ENCODE results near the gene THEMIS. TPM values are rescaled to one million over a fixed set of nuclear protein-coding genes. Genes with fewer than 3 reads are reported as not detected.

THEMIS gene
- total RNA-seq, 6 experiments from 2014 or later = 0.12 to 0.28 (median 0.25) TPM

DNA sequence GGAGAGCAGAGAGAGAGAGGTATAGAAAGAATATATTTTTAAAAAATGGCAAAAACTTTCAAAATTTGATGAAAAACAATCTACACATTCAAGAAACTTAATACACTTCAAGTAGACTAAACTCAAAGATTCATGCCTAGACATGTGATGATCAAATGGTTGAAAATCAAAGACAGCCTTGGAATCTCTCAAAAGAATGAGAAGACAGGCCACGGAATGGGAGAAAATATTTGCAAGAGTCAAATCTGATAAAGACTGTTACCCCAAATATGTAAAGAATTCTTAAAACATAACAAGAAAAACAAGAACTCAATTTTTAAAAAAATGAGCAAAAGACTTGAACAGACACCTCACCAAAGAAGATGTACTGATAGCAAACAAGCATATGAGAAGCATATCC, 49.7 kb downstream of the THEMIS start:
- 0 out of 2 replicates have a peak overlapping the region, but pooled peaks have one; percentile 3 for H3K4me3 Mint-ChIP-seq
- H3K9me3 Mint-ChIP-seq = peaks cover 3% of the 10 kb centered on the region; the same call in 1 of the 2 replicates
- peak overlapping the region; percentile 34; the same call in 1 of the 2 replicates for H3K27ac Mint-ChIP-seq
- peaks cover 67% of the 10 kb centered on the region for H3K4me1 Mint-ChIP-seq (ENCODE audit: low read depth)
- no peaks in the 10 kb centered on the region; the same call in 1 of the 2 replicates for H3K27me3 Mint-ChIP-seq (ENCODE audit: insufficient read depth)
- TF ChIP-seq, protein P1, sequence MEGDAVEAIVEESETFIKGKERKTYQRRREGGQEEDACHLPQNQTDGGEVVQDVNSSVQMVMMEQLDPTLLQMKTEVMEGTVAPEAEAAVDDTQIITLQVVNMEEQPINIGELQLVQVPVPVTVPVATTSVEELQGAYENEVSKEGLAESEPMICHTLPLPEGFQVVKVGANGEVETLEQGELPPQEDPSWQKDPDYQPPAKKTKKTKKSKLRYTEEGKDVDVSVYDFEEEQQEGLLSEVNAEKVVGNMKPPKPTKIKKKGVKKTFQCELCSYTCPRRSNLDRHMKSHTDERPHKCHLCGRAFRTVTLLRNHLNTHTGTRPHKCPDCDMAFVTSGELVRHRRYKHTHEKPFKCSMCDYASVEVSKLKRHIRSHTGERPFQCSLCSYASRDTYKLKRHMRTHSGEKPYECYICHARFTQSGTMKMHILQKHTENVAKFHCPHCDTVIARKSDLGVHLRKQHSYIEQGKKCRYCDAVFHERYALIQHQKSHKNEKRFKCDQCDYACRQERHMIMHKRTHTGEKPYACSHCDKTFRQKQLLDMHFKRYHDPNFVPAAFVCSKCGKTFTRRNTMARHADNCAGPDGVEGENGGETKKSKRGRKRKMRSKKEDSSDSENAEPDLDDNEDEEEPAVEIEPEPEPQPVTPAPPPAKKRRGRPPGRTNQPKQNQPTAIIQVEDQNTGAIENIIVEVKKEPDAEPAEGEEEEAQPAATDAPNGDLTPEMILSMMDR (IDR thresholded peaks at IDR 0.05) = no peak
- H3K36me3 Mint-ChIP-seq (ENCODE audit: low read depth) = peaks cover 8% of the 10 kb centered on the region; the same call in 1 of the 2 replicates
- DNase-seq = peak; percentile 52

DNA sequence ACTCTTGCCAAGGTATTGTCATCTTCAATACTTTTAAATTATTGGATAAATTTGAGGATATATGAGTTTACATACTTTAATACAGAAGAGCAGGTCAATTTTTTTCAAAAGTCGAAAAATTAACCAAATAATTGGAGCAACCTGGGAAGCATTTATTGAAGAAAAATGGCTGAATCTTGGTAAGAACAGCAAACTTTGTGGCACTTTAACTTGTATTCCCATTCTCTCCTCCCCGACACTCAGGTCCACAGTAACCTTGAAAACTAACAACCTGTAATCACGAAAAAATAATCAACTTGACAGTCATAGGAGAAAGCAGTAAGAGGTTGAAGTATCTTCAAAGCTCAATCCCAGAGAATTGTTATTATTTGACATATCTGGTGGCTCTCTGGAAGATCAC, 55.6 kb downstream of the THEMIS start:
- H3K36me3 Mint-ChIP-seq (ENCODE audit: low read depth) = peaks cover 8% of the 10 kb centered on the region; the same call in 1 of the 2 replicates
- H3K4me1 Mint-ChIP-seq (ENCODE audit: low read depth) = peaks cover 54% of the 10 kb centered on the region

DNA sequence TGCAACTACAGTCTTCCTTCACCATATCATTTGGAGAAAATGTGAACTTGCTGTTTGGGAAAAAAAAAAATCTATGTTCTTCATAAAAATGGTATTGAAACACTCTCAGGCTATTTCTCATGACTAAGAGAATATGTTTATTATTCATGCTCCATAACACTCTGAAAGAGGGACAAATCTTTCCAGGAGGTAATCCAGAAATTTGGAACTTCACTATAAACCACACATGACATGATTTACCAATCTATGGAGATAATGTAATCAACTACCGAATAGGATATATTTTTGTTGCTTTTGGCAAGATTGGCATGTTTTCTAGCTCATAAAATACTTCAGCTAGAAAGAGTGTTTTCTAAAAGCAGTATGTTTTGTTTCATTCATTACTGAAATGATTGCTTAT, 56.3 kb downstream of the THEMIS start:
- Mint-ChIP-seq H3K4me3 (no peak overlapping the region), H3K36me3 (ENCODE audit: low read depth) (peaks cover 8% of the 10 kb centered on the region; the same call in 1 of the 2 replicates), H3K4me1 (ENCODE audit: low read depth) (peaks cover 47% of the 10 kb centered on the region), H3K9me3 (peaks cover 3% of the 10 kb centered on the region; the same call in 1 of the 2 replicates), H3K27me3 (ENCODE audit: insufficient read depth) (peaks cover 2% of the 10 kb centered on the region; the same call in 1 of the 2 replicates), H3K27ac (no peak overlapping the region)
- TF ChIP-seq, protein P1 (IDR thresholded peaks at IDR 0.05) = no peak
- DNase-seq = no peak

More for the DNA sequence above, 55.6 kb downstream of the THEMIS start:
- no peaks in the 10 kb centered on the region; the same call in 1 of the 2 replicates for H3K27me3 Mint-ChIP-seq (ENCODE audit: insufficient read depth)
- peaks cover 3% of the 10 kb centered on the region; the same call in 1 of the 2 replicates for H3K9me3 Mint-ChIP-seq
- H3K27ac Mint-ChIP-seq = no peak overlapping the region
- DNase-seq = no peak
- H3K4me3 Mint-ChIP-seq = no peak overlapping the region
- TF ChIP-seq, protein P1 (IDR thresholded peaks at IDR 0.05) = no peak

DNA sequence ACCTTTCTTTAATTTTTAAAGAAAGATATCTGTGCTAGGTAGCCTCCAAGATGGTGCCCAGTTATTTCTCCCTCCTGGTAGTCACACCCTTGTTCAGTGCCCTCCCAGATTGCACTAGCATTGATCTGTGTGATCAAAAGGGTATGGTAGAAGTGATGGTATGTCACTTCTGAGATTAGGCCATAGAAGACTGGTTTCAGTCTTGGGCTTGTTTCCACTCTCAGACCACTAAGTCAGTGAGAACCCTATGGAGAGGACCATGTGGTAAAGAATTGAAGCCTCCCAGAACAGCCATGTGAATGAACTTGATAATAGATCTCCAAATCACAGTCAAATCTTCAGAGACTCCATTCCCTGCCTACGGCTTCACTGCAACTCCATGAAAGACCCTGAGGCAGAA, 57.3 kb downstream of the THEMIS start:
- DNase-seq = no peak
- TF ChIP-seq, protein P1 (IDR thresholded peaks at IDR 0.05) = no peak
- Mint-ChIP-seq H3K27me3 (ENCODE audit: insufficient read depth) (peaks cover 2% of the 10 kb centered on the region; the same call in 1 of the 2 replicates), H3K4me3 (no peak overlapping the region), H3K27ac (no peak overlapping the region), H3K36me3 (ENCODE audit: low read depth) (peaks cover 7% of the 10 kb centered on the region; the same call in 1 of the 2 replicates), H3K9me3 (no peaks in the 10 kb centered on the region; the same call in 1 of the 2 replicates), H3K4me1 (ENCODE audit: low read depth) (peaks cover 42% of the 10 kb centered on the region)

DNA sequence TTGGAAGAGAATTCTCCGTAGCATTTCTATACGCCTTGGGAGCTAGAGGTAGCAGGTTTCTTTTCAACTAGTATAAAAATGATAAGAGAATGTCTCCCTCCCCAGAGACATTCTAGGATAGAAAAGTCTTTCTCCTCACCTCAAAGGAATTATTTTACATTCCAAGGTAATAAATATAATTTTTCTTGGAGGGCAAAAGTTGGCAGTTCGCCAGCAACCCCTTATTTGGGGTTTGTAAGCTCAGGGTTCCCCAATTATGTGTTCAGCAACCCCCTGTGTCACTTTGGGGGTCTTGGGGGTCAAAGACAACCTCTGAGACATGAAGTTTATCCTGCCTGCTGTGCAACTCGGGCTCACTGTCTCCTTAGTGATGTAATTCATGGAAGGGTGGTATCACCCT, 58.3 kb downstream of the THEMIS start:
- Mint-ChIP-seq H3K4me1 (ENCODE audit: low read depth) (peaks cover 40% of the 10 kb centered on the region), H3K27ac (no peak overlapping the region), H3K27me3 (ENCODE audit: insufficient read depth) (peaks cover 2% of the 10 kb centered on the region; the same call in 1 of the 2 replicates), H3K4me3 (no peak overlapping the region), H3K9me3 (no peaks in the 10 kb centered on the region), H3K36me3 (ENCODE audit: low read depth) (peaks cover 2% of the 10 kb centered on the region; the same call in 1 of the 2 replicates)
- TF ChIP-seq, protein P1 (IDR thresholded peaks at IDR 0.05) = no peak
- no peak for DNase-seq
